Measurements from ENCODE around the gene AK4.

DNA sequence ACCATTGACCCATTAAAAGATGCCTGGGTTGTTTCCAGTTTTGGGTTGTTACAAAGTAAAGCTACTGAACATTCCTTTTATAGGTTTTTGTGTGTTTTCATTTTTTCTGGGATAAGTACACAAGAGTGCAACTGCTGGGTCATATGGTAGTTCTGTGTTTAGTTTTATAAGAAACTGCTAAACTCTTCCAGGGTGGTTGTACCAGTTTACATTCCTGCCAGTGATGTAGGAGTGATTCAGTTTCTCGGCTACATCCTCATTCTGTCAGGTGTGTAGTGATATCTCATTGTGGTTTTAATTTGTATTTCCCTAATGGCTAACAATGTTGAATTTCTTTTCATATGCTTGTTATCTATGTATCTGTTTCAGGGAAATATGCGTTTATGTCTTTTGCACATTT lies 102.8 kb downstream of the AK4 start:
- TF ChIP-seq, protein P1, sequence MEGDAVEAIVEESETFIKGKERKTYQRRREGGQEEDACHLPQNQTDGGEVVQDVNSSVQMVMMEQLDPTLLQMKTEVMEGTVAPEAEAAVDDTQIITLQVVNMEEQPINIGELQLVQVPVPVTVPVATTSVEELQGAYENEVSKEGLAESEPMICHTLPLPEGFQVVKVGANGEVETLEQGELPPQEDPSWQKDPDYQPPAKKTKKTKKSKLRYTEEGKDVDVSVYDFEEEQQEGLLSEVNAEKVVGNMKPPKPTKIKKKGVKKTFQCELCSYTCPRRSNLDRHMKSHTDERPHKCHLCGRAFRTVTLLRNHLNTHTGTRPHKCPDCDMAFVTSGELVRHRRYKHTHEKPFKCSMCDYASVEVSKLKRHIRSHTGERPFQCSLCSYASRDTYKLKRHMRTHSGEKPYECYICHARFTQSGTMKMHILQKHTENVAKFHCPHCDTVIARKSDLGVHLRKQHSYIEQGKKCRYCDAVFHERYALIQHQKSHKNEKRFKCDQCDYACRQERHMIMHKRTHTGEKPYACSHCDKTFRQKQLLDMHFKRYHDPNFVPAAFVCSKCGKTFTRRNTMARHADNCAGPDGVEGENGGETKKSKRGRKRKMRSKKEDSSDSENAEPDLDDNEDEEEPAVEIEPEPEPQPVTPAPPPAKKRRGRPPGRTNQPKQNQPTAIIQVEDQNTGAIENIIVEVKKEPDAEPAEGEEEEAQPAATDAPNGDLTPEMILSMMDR (IDR thresholded peaks at IDR 0.05; ENCODE audit: low read depth, low read length, poor library complexity, severe bottlenecking), result no peak
- no peak for TF ChIP-seq EZH2phosphoT487 (IDR thresholded peaks at IDR 0.05; ENCODE audit: borderline replicate concordance, low read length)

Data from DOHH2 (cell line).